Measurements from ENCODE around the gene NBL1. TPM values are rescaled to one million over a fixed set of nuclear protein-coding genes. Genes with fewer than 3 reads are reported as not detected.
"Not testable (repeated sequence)": the region's sequence is repeated elsewhere in the genome, so short reads cannot be mapped to it uniquely, and the experiment has no call there.

NBL1 gene
- total RNA-seq, 1 donor from 2014 or later: 10.5 TPM

DNA sequence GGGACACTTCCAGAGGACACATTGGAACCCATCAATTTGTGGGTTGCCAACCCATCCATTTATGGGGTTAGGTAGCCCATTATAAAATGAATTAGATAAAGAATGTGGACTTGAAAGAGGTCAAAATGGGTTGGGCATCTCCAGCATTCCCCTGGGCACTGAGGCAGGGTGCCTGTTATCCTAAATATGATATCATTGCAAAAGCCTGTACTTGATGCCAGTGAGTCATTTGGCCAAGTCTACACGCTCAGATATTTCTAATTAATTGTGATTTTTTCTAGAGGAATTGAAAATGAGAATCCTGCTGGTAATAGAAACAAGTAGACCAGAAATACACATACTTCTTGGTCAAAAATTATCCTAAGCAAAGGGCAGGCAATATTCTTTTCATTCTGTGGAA lies 21.9 kb upstream of the NBL1 start:
- no peak for DNase-seq (ENCODE audit: low spot score, unreplicated experiment)
- H3K4me1 Mint-ChIP-seq (ENCODE audit: low read depth): peaks cover 37% of the 10 kb centered on the region
- no peak overlapping the region for H3K27ac Mint-ChIP-seq
- H3K9me3 Mint-ChIP-seq (ENCODE audit: low read depth): no peaks in the 10 kb centered on the region
- peaks cover 13% of the 10 kb centered on the region for H3K36me3 Mint-ChIP-seq (ENCODE audit: insufficient read depth)
- TF ChIP-seq CTCF (IDR thresholded peaks at IDR 0.05; ENCODE audit: unreplicated experiment): no peak
- no peak overlapping the region for H3K4me3 Mint-ChIP-seq (ENCODE audit: low read depth)
- H3K27me3 Mint-ChIP-seq: no peaks in the 10 kb centered on the region

GRCh38 chr1:19623523-19623922 lies 20.6 kb upstream of the NBL1 start:
- TF ChIP-seq CTCF (IDR thresholded peaks at IDR 0.05; ENCODE audit: unreplicated experiment): no peak
- no peak for DNase-seq (ENCODE audit: low spot score, unreplicated experiment)
- H3K27me3 Mint-ChIP-seq: no peaks in the 10 kb centered on the region
- peaks cover 30% of the 10 kb centered on the region for H3K4me1 Mint-ChIP-seq (ENCODE audit: low read depth)
- H3K27ac Mint-ChIP-seq: no peak overlapping the region
- no peaks in the 10 kb centered on the region for H3K9me3 Mint-ChIP-seq (ENCODE audit: low read depth)
- peaks cover 16% of the 10 kb centered on the region for H3K36me3 Mint-ChIP-seq (ENCODE audit: insufficient read depth)
- no peak overlapping the region for H3K4me3 Mint-ChIP-seq (ENCODE audit: low read depth)

DNA sequence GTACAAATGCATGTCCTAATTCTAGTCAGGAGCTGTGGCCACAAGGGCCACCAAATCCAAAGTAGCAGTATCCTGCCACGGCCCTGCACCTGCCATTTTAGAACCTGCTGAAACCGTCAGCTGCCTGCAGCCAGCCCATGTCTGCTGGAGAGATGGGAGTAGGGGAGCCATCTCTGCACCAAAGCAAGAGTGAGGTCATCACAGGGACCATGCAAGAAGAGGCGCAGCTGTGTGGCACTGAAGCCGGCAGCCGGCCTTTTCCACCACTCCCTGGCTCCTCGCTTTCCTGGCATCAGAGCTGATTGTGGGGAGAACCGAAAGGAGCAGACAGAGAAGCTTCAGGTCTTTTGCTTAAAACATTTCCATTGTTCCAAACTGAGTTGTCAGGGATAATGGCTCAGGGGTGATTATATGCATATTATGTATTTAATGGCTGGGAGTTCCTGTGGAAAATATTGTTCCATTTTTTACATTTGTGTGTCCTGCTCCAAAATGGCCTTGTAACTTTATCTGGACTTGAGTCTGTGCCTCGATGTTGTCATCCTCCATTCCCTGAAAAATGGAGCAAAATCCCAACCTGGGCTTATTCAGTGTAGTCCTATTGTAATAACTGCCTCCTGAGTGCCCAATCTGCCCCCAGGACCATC lies 18.7 kb upstream of the NBL1 start:
- H3K36me3 Mint-ChIP-seq (ENCODE audit: insufficient read depth): peaks cover 17% of the 10 kb centered on the region

DNA sequence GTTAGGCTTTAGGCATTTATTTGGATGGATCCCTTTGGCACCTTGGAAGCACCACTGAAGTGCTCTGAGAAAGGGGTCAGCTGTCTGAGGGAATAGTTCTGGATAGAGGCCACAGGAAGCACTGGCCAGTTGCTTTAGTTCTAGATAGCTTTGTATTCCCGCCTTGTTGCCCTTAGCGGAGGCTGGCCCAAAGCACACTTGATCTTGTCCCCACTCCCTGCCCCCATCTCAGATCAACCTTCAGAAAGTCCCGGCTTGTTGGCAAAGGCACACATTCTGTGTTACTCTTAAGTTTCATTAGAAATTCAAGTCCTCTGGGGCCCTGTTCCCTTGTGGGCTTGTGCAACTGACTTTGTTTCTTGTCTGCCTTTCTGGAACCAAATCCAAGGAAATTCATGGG lies 15.2 kb upstream of the NBL1 start:
- H3K4me1 Mint-ChIP-seq (ENCODE audit: low read depth): peaks cover 1% of the 10 kb centered on the region
- no peaks in the 10 kb centered on the region for H3K27me3 Mint-ChIP-seq
- H3K36me3 Mint-ChIP-seq (ENCODE audit: insufficient read depth): peaks cover 13% of the 10 kb centered on the region
- DNase-seq (ENCODE audit: low spot score, unreplicated experiment): no peak
- no peaks in the 10 kb centered on the region for H3K9me3 Mint-ChIP-seq (ENCODE audit: low read depth)
- no peak overlapping the region for H3K4me3 Mint-ChIP-seq (ENCODE audit: low read depth)
- TF ChIP-seq CTCF (IDR thresholded peaks at IDR 0.05; ENCODE audit: unreplicated experiment): no peak
- H3K27ac Mint-ChIP-seq: no peak overlapping the region

More for the DNA sequence above, 18.7 kb upstream of the NBL1 start:
- no peak overlapping the region for H3K27ac Mint-ChIP-seq
- no peak overlapping the region for H3K4me3 Mint-ChIP-seq (ENCODE audit: low read depth)
- no peak for DNase-seq (ENCODE audit: low spot score, unreplicated experiment)
- no peaks in the 10 kb centered on the region for H3K27me3 Mint-ChIP-seq
- no peak for TF ChIP-seq CTCF (IDR thresholded peaks at IDR 0.05; ENCODE audit: unreplicated experiment)
- H3K9me3 Mint-ChIP-seq (ENCODE audit: low read depth): no peaks in the 10 kb centered on the region
- H3K4me1 Mint-ChIP-seq (ENCODE audit: low read depth): peaks cover 12% of the 10 kb centered on the region

GRCh38 chr1:19629357-19629756 lies 14.8 kb upstream of the NBL1 start:
- H3K4me3 Mint-ChIP-seq (ENCODE audit: low read depth): no peak overlapping the region
- no peak for DNase-seq (ENCODE audit: low spot score, unreplicated experiment)
- no peaks in the 10 kb centered on the region for H3K27me3 Mint-ChIP-seq
- H3K4me1 Mint-ChIP-seq (ENCODE audit: low read depth): peaks cover 1% of the 10 kb centered on the region
- H3K9me3 Mint-ChIP-seq (ENCODE audit: low read depth): no peaks in the 10 kb centered on the region
- peaks cover 13% of the 10 kb centered on the region for H3K36me3 Mint-ChIP-seq (ENCODE audit: insufficient read depth)
- H3K27ac Mint-ChIP-seq: no peak overlapping the region
- no peak for TF ChIP-seq CTCF (IDR thresholded peaks at IDR 0.05; ENCODE audit: unreplicated experiment)

DNA sequence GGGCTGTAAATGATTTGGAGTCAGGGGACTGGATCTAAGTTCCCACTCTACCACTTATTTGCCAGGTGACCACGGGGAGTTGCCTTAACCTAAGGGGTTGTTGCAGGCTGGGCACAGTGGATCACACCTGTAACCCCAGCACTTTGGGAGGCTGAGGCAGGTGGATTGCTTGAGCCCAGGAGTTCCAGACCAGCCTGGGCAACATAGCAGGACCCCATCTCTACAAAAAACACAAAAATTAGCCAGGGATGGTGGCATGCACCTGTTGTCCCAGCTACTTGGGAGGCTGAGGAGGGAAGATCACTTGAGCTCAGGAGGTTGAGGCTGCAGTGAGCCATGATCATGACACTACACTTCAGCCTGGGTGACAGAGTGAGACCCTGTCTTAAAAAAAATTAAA lies 13.9 kb upstream of the NBL1 start:
- not testable (repeated sequence) for H3K27me3 Mint-ChIP-seq; H3K9me3 Mint-ChIP-seq (ENCODE audit: low read depth); H3K4me3 Mint-ChIP-seq (ENCODE audit: low read depth); DNase-seq (ENCODE audit: low spot score, unreplicated experiment); H3K4me1 Mint-ChIP-seq (ENCODE audit: low read depth); H3K27ac Mint-ChIP-seq
- peaks cover 13% of the 10 kb centered on the region for H3K36me3 Mint-ChIP-seq (ENCODE audit: insufficient read depth)

Measured in progenitor cell of endocrine pancreas (in vitro differentiated cells).